ENCODE results near the gene PBX3.

Gene PBX3

GRCh38 chr9:125861405-125862058 is 114.4 kb downstream of the PBX3 start:
- DNase-seq, result no peak

- DNase-seq, result no peak
These were observed 116.8 kb downstream of the PBX3 start for GRCh38 chr9:125863923-125864322.

- DNase-seq, result no peak
These were observed 120.7 kb downstream of the PBX3 start for GRCh38 chr9:125867751-125868415.

- DNase-seq, result no peak
These were observed 131.0 kb downstream of the PBX3 start for GRCh38 chr9:125878164-125878631.

- no peak for DNase-seq
These were observed 133.9 kb downstream of the PBX3 start for GRCh38 chr9:125881042-125881441.

GRCh38 chr9:125883565-125884217 is 136.5 kb downstream of the PBX3 start:
- DNase-seq, result no peak

- DNase-seq, result no peak
These were observed 137.0 kb downstream of the PBX3 start for GRCh38 chr9:125884218-125884595.

GRCh38 chr9:125885405-125886034 is 138.3 kb downstream of the PBX3 start:
- no peak for DNase-seq

GRCh38 chr9:125886365-125886764 is 139.2 kb downstream of the PBX3 start:
- no peak for DNase-seq

- no peak for DNase-seq
These were observed 140.0 kb downstream of the PBX3 start for GRCh38 chr9:125887172-125887571.

GRCh38 chr9:125888211-125888610 is 141.0 kb downstream of the PBX3 start:
- no peak for DNase-seq

- peak in 27 of 56 donors; percentile 2 to 58 (median 25) for DNase-seq
These were observed 141.9 kb downstream of the PBX3 start for GRCh38 chr9:125889112-125889475.

- DNase-seq, result peak in 46 of 56 donors; percentile 5 to 73 (median 38)
These were observed 142.6 kb downstream of the PBX3 start for GRCh38 chr9:125889476-125890419.

GRCh38 chr9:125890826-125891225 is 143.7 kb downstream of the PBX3 start:
- DNase-seq, result no peak

GRCh38 chr9:125893277-125893676 is 146.1 kb downstream of the PBX3 start:
- DNase-seq, result no peak

GRCh38 chr9:125894566-125894965 is 147.4 kb downstream of the PBX3 start:
- DNase-seq, result no peak

GRCh38 chr9:125896404-125896803 is 149.2 kb downstream of the PBX3 start:
- no peak for DNase-seq

- DNase-seq, result no peak
These were observed 149.8 kb downstream of the PBX3 start for GRCh38 chr9:125896964-125897363.

- no peak for DNase-seq
These were observed 150.3 kb downstream of the PBX3 start for GRCh38 chr9:125897481-125897880.

- no peak for DNase-seq
These were observed 155.0 kb downstream of the PBX3 start for GRCh38 chr9:125902214-125902613.
